Measurements from ENCODE around the gene UTP3.
A peak's percentile ranks its signal among the peaks of the same experiment; 100 is the strongest.
"Not testable (repeated sequence)": the region's sequence is repeated elsewhere in the genome, so short reads cannot be mapped to it uniquely, and the experiment has no call there.

Gene UTP3

GRCh38 chr4:70687821-70688794, at the start of gene UTP3:
Gene UTP3 (plus strand): TSS chr4:70688532. CDS start chr4:70688678, 146 bp downstream.
- DNase-seq (ENCODE audit: low read depth in 2 of 3, low spot score in 1 of 3), result peak; percentile 90 to 92 (median 91)

GRCh38 chr4:70640192-70640591, 48.1 kb upstream of the UTP3 start:
- DNase-seq (ENCODE audit: low read depth in 2 of 3, low spot score in 1 of 3), result no peak

- not testable (repeated sequence) for DNase-seq (ENCODE audit: low read depth in 2 of 3, low spot score in 1 of 3)
Observed at GRCh38 chr4:70650741-70651140, 37.6 kb upstream of the UTP3 start.

- DNase-seq (ENCODE audit: low read depth in 2 of 3, low spot score in 1 of 3), result no peak
Observed at GRCh38 chr4:70651864-70652506, 36.3 kb upstream of the UTP3 start.

- DNase-seq (ENCODE audit: low read depth in 2 of 3, low spot score in 1 of 3), result no peak
Observed at GRCh38 chr4:70654605-70655011, 33.7 kb upstream of the UTP3 start.

GRCh38 chr4:70657326-70657725, 31.0 kb upstream of the UTP3 start:
- no peak for DNase-seq (ENCODE audit: low read depth in 2 of 3, low spot score in 1 of 3)

GRCh38 chr4:70658418-70658817, 29.9 kb upstream of the UTP3 start:
- no peak for DNase-seq (ENCODE audit: low read depth in 2 of 3, low spot score in 1 of 3)

GRCh38 chr4:70660106-70660505, 28.2 kb upstream of the UTP3 start:
- DNase-seq (ENCODE audit: low read depth in 2 of 3, low spot score in 1 of 3), result no peak

GRCh38 chr4:70661309-70661922, 26.9 kb upstream of the UTP3 start:
- peak in 2 of 3 donors; percentile 10 to 14 for DNase-seq (ENCODE audit: low read depth in 2 of 3, low spot score in 1 of 3)

- DNase-seq (ENCODE audit: low read depth in 2 of 3, low spot score in 1 of 3), result no peak
Observed at GRCh38 chr4:70666369-70666768, 22.0 kb upstream of the UTP3 start, which contains the start of gene JCHAIN. Gene JCHAIN (minus strand): TSS chr4:70666508. CDS start chr4:70666490, 18 bp downstream.

GRCh38 chr4:70667740-70668535, 20.4 kb upstream of the UTP3 start:
- no peak for DNase-seq (ENCODE audit: low read depth in 2 of 3, low spot score in 1 of 3)

- DNase-seq (ENCODE audit: low read depth in 2 of 3, low spot score in 1 of 3), result no peak
Observed at GRCh38 chr4:70670332-70671014, 17.9 kb upstream of the UTP3 start.

GRCh38 chr4:70671091-70671490, 17.2 kb upstream of the UTP3 start:
- DNase-seq (ENCODE audit: low read depth in 2 of 3, low spot score in 1 of 3), result no peak

GRCh38 chr4:70674191-70674590, 14.1 kb upstream of the UTP3 start:
- DNase-seq (ENCODE audit: low read depth in 2 of 3, low spot score in 1 of 3), result no peak

- DNase-seq (ENCODE audit: low read depth in 2 of 3, low spot score in 1 of 3), result no peak
Observed at GRCh38 chr4:70674731-70675130, 13.6 kb upstream of the UTP3 start.

GRCh38 chr4:70676554-70677090, 11.7 kb upstream of the UTP3 start:
- DNase-seq (ENCODE audit: low read depth in 2 of 3, low spot score in 1 of 3), result no peak

- no peak for DNase-seq (ENCODE audit: low read depth in 2 of 3, low spot score in 1 of 3)
Observed at GRCh38 chr4:70678383-70678999, 9.8 kb upstream of the UTP3 start.

- DNase-seq (ENCODE audit: low read depth in 2 of 3, low spot score in 1 of 3), result no peak
Observed at GRCh38 chr4:70680934-70681333, 7.4 kb upstream of the UTP3 start.

- DNase-seq (ENCODE audit: low read depth in 2 of 3, low spot score in 1 of 3), result no peak
Observed at GRCh38 chr4:70681704-70682103, 6.6 kb upstream of the UTP3 start.

- DNase-seq (ENCODE audit: low read depth in 2 of 3, low spot score in 1 of 3), result not testable (repeated sequence)
Observed at GRCh38 chr4:70682142-70682541, 6.2 kb upstream of the UTP3 start.

Measured in stimulated activated CD4-positive, alpha-beta T cell treated with anti-CD3 and anti-CD28 coated beads, Interleukin-12 subunit alpha, Interleukin-12 subunit beta, amount 100 ng/mL, for 48 hours (primary cell).